Lower lobe of right lung (tissue), 2 donors: ENCODE measurements around the gene PDZD7. TPM values are rescaled to one million over a fixed set of nuclear protein-coding genes. Genes with fewer than 3 reads are reported as not detected.

Source experiments
- ATAC-seq, 2 donors: fragments of 200-7000 bp; cut with Tn5 transposase; one replicate each; pipeline ENCODE4 v1.9.1; 2020 to 2022; ENCODE audit warnings: mild to moderate bottlenecking in 2 of 2, moderate library complexity in 2 of 2
- DNase-seq: peaks from one replicate; pipeline ENCODE4 v3.0.0-alpha.2; 2020
- H3K27ac ChIP-seq: fragments of 200-600 bp; one replicate; pipeline ENCODE4 v1.8.0; 2022
- H3K27me3 ChIP-seq: fragments of 200-600 bp; one replicate; pipeline ENCODE4 v1.8.0; 2022; ENCODE audit warnings: low read depth
- H3K36me3 ChIP-seq: fragments of 200-600 bp; one replicate; pipeline ENCODE4 v1.8.0; 2022; ENCODE audit warnings: mild to moderate bottlenecking
- H3K4me1 ChIP-seq: fragments of 200-600 bp; one replicate; pipeline ENCODE4 v1.8.0; 2022
- H3K4me3 ChIP-seq: fragments of 200-600 bp; one replicate; pipeline ENCODE4 v1.8.0; 2022; ENCODE audit warnings: mild to moderate bottlenecking
- H3K9me3 ChIP-seq: fragments of 200-600 bp; one replicate; pipeline ENCODE4 v1.8.0; 2022
- intact Hi-C: fragments of 100-400 bp; cut with DNase I; formaldehyde crosslinking; loops from one replicate; pipeline ENCODE4 v1.11.0; 2022
- microRNA-seq: library from miRNA; unstranded; fragments of <30 nt; microRNA quantifications from one replicate; pipeline ENCODE4 v1.2.0, GENCODE V29; 2020; ENCODE audit warnings: borderline number of aligned reads
- total RNA-seq: library from RNA; stranded (reverse); fragmentation: NEBNext Ultra II Directional; extraction: Animal tissue kit (Norgen Biotek cat#: 25700); gene quantifications from one replicate; pipeline ENCODE4 v1.2.1, GENCODE V29; 2021
- TF ChIP-seq, protein P1 (sequence below): fragments of 200-600 bp; IDR thresholded peaks from one replicate; pipeline ENCODE4 v1.8.0; 2022; ENCODE audit warnings: antibody characterized with exemption, mild to moderate bottlenecking
- donor health status: DM: no; HTN: yes; CAD: no; lungs with severe emphysema.

Gene PDZD7
- total RNA-seq, 1 donor from 2014 or later = 1.6 TPM

DNA sequence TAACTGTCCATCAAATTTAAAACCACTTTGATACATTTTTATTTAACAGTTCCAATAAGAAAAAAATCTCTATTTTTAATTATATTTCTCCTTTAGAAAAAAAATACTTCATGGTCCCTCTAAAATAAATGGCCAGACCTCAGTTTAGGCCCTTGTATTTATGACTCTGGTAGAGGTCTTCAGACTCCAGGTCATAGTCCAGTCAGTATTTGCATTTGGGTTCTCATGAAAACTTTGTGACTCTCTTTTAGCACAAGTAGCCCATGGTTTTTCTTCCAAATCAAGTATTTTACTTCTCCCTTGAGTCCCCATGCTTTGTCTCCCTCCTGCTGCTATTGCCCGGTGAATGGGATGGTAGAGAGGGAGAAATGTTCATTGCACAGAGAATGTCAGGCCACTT, 67.1 kb downstream of the PDZD7 start:
- Histone ChIP-seq H3K4me1 (peaks cover 3% of the 10 kb centered on the region), H3K4me3 (no peak overlapping the region), H3K36me3 (peaks cover 54% of the 10 kb centered on the region), H3K9me3 (no peaks in the 10 kb centered on the region), H3K27ac (no peak overlapping the region), H3K27me3 (no peaks in the 10 kb centered on the region)
- intact Hi-C loops = no loop called here
- ATAC-seq (no peak), DNase-seq (no peak)
- TF ChIP-seq, protein P1, sequence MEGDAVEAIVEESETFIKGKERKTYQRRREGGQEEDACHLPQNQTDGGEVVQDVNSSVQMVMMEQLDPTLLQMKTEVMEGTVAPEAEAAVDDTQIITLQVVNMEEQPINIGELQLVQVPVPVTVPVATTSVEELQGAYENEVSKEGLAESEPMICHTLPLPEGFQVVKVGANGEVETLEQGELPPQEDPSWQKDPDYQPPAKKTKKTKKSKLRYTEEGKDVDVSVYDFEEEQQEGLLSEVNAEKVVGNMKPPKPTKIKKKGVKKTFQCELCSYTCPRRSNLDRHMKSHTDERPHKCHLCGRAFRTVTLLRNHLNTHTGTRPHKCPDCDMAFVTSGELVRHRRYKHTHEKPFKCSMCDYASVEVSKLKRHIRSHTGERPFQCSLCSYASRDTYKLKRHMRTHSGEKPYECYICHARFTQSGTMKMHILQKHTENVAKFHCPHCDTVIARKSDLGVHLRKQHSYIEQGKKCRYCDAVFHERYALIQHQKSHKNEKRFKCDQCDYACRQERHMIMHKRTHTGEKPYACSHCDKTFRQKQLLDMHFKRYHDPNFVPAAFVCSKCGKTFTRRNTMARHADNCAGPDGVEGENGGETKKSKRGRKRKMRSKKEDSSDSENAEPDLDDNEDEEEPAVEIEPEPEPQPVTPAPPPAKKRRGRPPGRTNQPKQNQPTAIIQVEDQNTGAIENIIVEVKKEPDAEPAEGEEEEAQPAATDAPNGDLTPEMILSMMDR = no peak

DNA sequence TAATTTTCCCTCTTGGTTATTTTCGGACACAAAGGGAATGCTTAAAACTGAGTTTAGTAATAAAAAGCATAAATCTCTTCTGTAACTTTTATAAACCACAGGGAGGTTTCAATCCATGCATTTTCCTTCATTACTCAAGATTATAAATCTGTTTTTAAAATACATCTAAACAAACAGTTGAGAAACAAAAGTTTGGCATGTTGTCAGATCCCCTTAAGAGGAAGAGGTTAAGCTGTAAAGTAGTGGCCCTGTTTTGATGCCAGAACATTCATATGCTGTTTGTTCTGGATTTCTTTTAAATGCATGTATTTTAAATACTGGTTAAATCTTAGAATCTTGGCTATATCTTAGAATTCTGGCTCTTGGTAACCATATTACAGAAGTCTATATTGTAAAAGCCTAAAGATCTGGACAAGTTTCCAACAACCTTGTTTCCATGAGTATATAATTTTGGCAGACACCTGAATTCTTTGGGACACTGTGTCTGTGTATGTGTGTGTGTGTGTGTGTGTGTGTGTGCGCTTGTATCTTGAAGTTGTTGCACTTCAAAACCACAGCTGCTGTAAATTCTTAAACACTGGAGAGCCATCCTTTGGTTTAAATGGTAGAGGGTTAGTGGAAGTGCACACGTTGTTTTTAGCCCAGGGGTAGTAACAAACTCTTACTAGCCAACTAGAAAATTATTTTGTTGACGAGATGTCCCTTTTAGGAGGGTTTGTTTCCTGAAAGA, 68.4 kb downstream of the PDZD7 start:
- no peak for DNase-seq
- H3K27me3 ChIP-seq = no peaks in the 10 kb centered on the region
- TF ChIP-seq, protein P1 = no peak
- no peaks in the 10 kb centered on the region for H3K4me1 ChIP-seq
- no peak overlapping the region for H3K4me3 ChIP-seq
- H3K9me3 ChIP-seq = no peaks in the 10 kb centered on the region
- peaks cover 67% of the 10 kb centered on the region for H3K36me3 ChIP-seq
- intact Hi-C loops = no loop called here
- no peak for ATAC-seq
- H3K27ac ChIP-seq = no peak overlapping the region

DNA sequence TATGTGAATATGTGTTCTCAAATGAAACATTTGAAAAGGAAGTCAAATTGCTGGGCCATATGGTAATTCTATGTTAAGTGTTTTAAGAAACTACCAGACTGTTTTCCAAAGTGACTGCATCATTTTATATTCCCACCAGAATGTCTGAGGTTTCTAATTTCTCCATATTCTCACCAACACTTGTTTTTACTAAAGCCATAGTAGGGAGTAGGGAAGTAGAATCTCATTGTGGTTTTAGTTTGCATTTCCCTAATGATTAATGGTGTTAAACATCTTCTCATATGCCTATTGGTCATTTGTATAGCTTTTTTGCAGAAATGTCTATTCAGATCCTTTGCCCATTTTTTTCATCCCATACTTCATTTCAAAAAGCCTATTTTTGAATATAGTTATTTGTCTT, 70.7 kb downstream of the PDZD7 start:
- Histone ChIP-seq H3K4me1 (no peaks in the 10 kb centered on the region), H3K9me3 (no peaks in the 10 kb centered on the region), H3K36me3 (peaks cover 82% of the 10 kb centered on the region), H3K27me3 (no peaks in the 10 kb centered on the region), H3K4me3 (no peak overlapping the region), H3K27ac (no peak overlapping the region)
- ATAC-seq (no peak), DNase-seq (no peak)
- TF ChIP-seq, protein P1 = no peak
- intact Hi-C loops = no loop called here

Small RNA genes lying within 50 kb of the gene (microRNA-seq; reads per million reads assigned to microRNA genes)
- not detected for gene MIR608

Other genes starting within 250 kb of the PDZD7 start
- 34.4 TPM for gene SLF2, start 118.2 kb downstream of the PDZD7 start, total RNA-seq
- 5.1 TPM for gene SEMA4G, start 61.6 kb downstream of the PDZD7 start, total RNA-seq
- 59.7 TPM for gene MRPL43, start 43.6 kb downstream of the PDZD7 start, total RNA-seq
- 5.8 TPM for gene TWNK, start 43.6 kb downstream of the PDZD7 start, total RNA-seq
- gene LZTS2, start 31.3 kb downstream of the PDZD7 start, total RNA-seq = 52.6 TPM
- gene SFXN3, start 105 bp upstream of the PDZD7 start, total RNA-seq = 57.8 TPM
- gene KAZALD1, start 30.9 kb upstream of the PDZD7 start, total RNA-seq = 9.9 TPM
- gene TLX1, start 100.2 kb upstream of the PDZD7 start, total RNA-seq = not detected
- gene LBX1, start 198.3 kb upstream of the PDZD7 start, total RNA-seq = not detected